OCI-LY7 (cell line): ENCODE measurements around the gene CXorf38.

Source experiments
- CTCF ChIP-seq: fragments of 200-600 bp; sonication (generic); conservative IDR thresholded peaks from 2 replicates; pipeline ENCODE4 v1.5.1; 2014; ENCODE audit warnings: mild to moderate bottlenecking, antibody characterized with exemption, low read length, moderate library complexity, mixed read lengths
- EZH2phosphoT487 ChIP-seq: fragments of 200-600 bp; sonication (generic); IDR thresholded peaks from 2 replicates; pipeline ENCODE4 v1.6.1; 2018; ENCODE audit warnings: low read depth, borderline replicate concordance, mild to moderate bottlenecking, mixed run types, antibody characterized with exemption, low read length, moderate library complexity, mixed read lengths

DNA sequence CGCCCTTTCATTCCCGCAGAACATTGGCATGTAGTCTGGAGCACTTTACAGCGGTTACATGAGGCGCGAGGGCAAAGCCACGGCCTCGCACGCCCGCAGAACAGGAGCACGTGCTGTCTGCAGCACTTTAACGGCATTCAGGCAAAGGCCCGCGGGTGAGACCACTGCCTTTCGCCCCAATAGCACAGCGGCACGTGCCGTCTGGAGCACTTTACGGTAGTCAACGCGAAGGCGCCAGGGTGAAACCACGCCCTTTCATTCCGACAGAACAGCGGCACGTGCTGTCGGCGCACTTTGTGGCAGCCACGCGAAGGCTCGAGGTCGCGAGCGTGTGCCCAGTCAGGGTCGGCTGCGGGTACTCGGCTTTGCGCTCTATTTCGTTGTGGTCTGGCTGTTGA, 24.2 kb downstream of the CXorf38 start, which contains the start of gene MPC1L:
- TF ChIP-seq CTCF (no peak), EZH2phosphoT487 (no peak)
